H1 (cell line): ENCODE data around the gene SDC4. TPM values are rescaled to one million over a fixed set of nuclear protein-coding genes. Genes with fewer than 3 reads are reported as not detected.

ENCODE experiments used
- CTCF ChIA-PET: fragments of 300-600 bp; sonication (Branson Sonifier 250); formaldehyde crosslinking; loops from one replicate; lab custom pipeline; 2021; ENCODE audit not compliant: partially characterized antibody; lab: Charles Lee
- POLR2A ChIA-PET: fragments of 300-600 bp; sonication (Branson Sonifier 250); formaldehyde crosslinking; loops from one replicate; lab custom pipeline; 2021; ENCODE audit warnings: inconsistent platforms; ENCODE audit not compliant: partially characterized antibody; lab: Charles Lee
- DNase-seq, 2 experiments: peaks; one replicate each; pipeline versions ENCODE4 v3.0.0 to v3.0.0-alpha.2; 2010 to 2022; ENCODE audit warnings: low spot score in 2 of 2, low read depth in 1 of 2, mixed read lengths in 1 of 2
- FAIRE-seq: peaks from 2 replicates; lab custom pipeline; 2011; peaks lifted over from hg19 to GRCh38; lab: Jason Lieb, UNC
- H2AFZ ChIP-seq: 2 replicates; pipeline ENCODE4 v1.8.1; 2012; ENCODE audit warnings: low read length, inconsistent platforms
- H2AK5ac ChIP-seq: 2 replicates; pipeline ENCODE4 v1.6.1; 2013; ENCODE audit warnings: low read depth, low read length
- H2BK120ac ChIP-seq: replicated peaks from 2 replicates; pipeline ENCODE3; 2013; ENCODE audit warnings: low read depth, low read length, inconsistent platforms
- H2BK12ac ChIP-seq: 2 replicates; pipeline ENCODE4 v1.6.1; 2013; ENCODE audit warnings: low read depth, low read length
- H2BK15ac ChIP-seq: 2 replicates; pipeline ENCODE4 v1.6.1; 2013; ENCODE audit warnings: low read length
- H2BK20ac ChIP-seq: 2 replicates; pipeline ENCODE4 v1.6.1; 2013; ENCODE audit warnings: low read length
- H2BK5ac ChIP-seq: 2 replicates; pipeline ENCODE4 v1.6.1; 2013; ENCODE audit warnings: low read depth, low read length
- H3K14ac ChIP-seq: 2 replicates; pipeline ENCODE4 v1.6.1; 2013; ENCODE audit warnings: inconsistent platforms; ENCODE audit not compliant: insufficient read length
- H3K18ac ChIP-seq: 2 replicates; pipeline ENCODE4 v1.6.1; 2013; ENCODE audit warnings: low read length; ENCODE audit errors: extremely low read depth
- H3K23ac ChIP-seq: 2 replicates; pipeline ENCODE4 v1.6.1; 2013; ENCODE audit warnings: inconsistent platforms; ENCODE audit not compliant: insufficient read length
- H3K23me2 ChIP-seq: 2 replicates; pipeline ENCODE4 v1.6.1; 2013; ENCODE audit warnings: low read depth, low read length
- H3K27ac ChIP-seq: 2 replicates; pipeline ENCODE4 v1.6.1; 2011; ENCODE audit warnings: low read depth, low read length, inconsistent platforms
- H3K27me3 ChIP-seq, 4 experiments: replicated peaks in 1 of 4; 1 replicate in 1 of 4; 2 replicates in 3 of 4; pipeline versions ENCODE4 v1.6.1 to v1.8.1; 2011 to 2013; ENCODE audit warnings: low read length in 3 of 4, mild to moderate bottlenecking in 3 of 4, inconsistent platforms in 2 of 4, mixed read lengths in 2 of 4, moderate library complexity in 1 of 4; ENCODE audit not compliant: control insufficient read depth in 3 of 4, insufficient read depth in 3 of 4; ENCODE audit errors: extremely low read depth in 1 of 4
- H3K36me3 ChIP-seq, 4 experiments: 2 replicates each; pipeline versions ENCODE4 v1.6.1 to v1.8.1; 2011 to 2013; ENCODE audit warnings: mild to moderate bottlenecking in 4 of 4, low read length in 3 of 4, moderate library complexity in 2 of 4, control low read depth in 1 of 4, inconsistent platforms in 1 of 4; ENCODE audit not compliant: insufficient read depth in 4 of 4, control insufficient read depth in 2 of 4
- H3K4ac ChIP-seq: replicated peaks from 2 replicates; pipeline ENCODE3; 2013; ENCODE audit warnings: low read length, low read depth, mixed read lengths, inconsistent platforms; ENCODE audit not compliant: insufficient read length
- H3K4me1 ChIP-seq, 4 experiments: replicated peaks in 1 of 4; 1 replicate in 1 of 4; 2 replicates in 3 of 4; pipeline versions ENCODE4 v1.6.1 to v1.8.1; 2011 to 2013; ENCODE audit warnings: low read length in 3 of 4, inconsistent platforms in 2 of 4, mixed read lengths in 1 of 4; ENCODE audit not compliant: insufficient read depth in 4 of 4, control insufficient read depth in 3 of 4
- H3K4me2 ChIP-seq, 2 experiments: 2 replicates each; pipeline versions ENCODE4 v1.6.1 to v1.8.1; 2011 to 2013; ENCODE audit warnings: low read depth in 2 of 2, low read length in 2 of 2, control low read depth in 1 of 2, inconsistent platforms in 1 of 2, mild to moderate bottlenecking in 1 of 2; ENCODE audit not compliant: insufficient read depth in 1 of 2
- H3K4me3 ChIP-seq, 4 experiments: fragments of 200-600, 300-600 bp in 1 of 4; sonication (generic), shearing (Covaris generic), sonication (Bioruptor Twin) in 1 of 4; 2 replicates each; pipeline versions ENCODE4 v1.5.1 to v1.8.1; 2011 to 2016; ENCODE audit warnings: low read length in 4 of 4, low read depth in 3 of 4, control low read depth in 2 of 4, inconsistent platforms in 2 of 4, mild to moderate bottlenecking in 2 of 4, mixed read lengths in 1 of 4, moderate library complexity in 1 of 4; ENCODE audit not compliant: insufficient read depth in 2 of 4; ENCODE audit errors: extremely low read depth in 1 of 4
- H3K56ac ChIP-seq: replicated peaks from 2 replicates; pipeline ENCODE3; 2013; ENCODE audit warnings: low read depth, mild to moderate bottlenecking, mixed read lengths, low read length, inconsistent platforms; ENCODE audit not compliant: insufficient read length
- H3K79me1 ChIP-seq: 2 replicates; pipeline ENCODE4 v1.6.1; 2013; ENCODE audit warnings: low read depth, low read length, control low read depth
- H3K79me2 ChIP-seq, 2 experiments: 2 replicates each; pipeline versions ENCODE4 v1.6.1 to v1.8.1; 2012 to 2013; ENCODE audit warnings: low read length in 2 of 2, mild to moderate bottlenecking in 2 of 2, inconsistent platforms in 1 of 2; ENCODE audit not compliant: insufficient read depth in 2 of 2, control insufficient read depth in 1 of 2
- H3K9ac ChIP-seq, 4 experiments: replicated peaks in 1 of 4; 1 replicate in 1 of 4; 2 replicates in 3 of 4; pipeline versions ENCODE4 v1.6.1 to v1.8.1; 2011 to 2013; ENCODE audit warnings: low read depth in 3 of 4, low read length in 3 of 4, control low read depth in 2 of 4, mild to moderate bottlenecking in 2 of 4, moderate library complexity in 2 of 4, inconsistent platforms in 1 of 4; ENCODE audit errors: extremely low read depth in 1 of 4
- H3K9me3 ChIP-seq, 2 experiments: 2 replicates each; pipeline versions ENCODE4 v1.6.1 to v1.8.1; 2012 to 2013; ENCODE audit warnings: mild to moderate bottlenecking in 2 of 2, moderate library complexity in 2 of 2, control low read depth in 1 of 2, inconsistent platforms in 1 of 2, low read depth in 1 of 2, low read length in 1 of 2, mixed read lengths in 1 of 2; ENCODE audit not compliant: insufficient read depth in 2 of 2
- H4K20me1 ChIP-seq, 2 experiments: replicated peaks in 1 of 2; 2 replicates each; pipeline versions ENCODE3 to v1.8.1; 2011 to 2013; ENCODE audit warnings: inconsistent platforms in 2 of 2, low read length in 2 of 2, mild to moderate bottlenecking in 1 of 2; ENCODE audit not compliant: insufficient read depth in 2 of 2, control insufficient read depth in 1 of 2
- H4K5ac ChIP-seq: 2 replicates; pipeline ENCODE4 v1.6.1; 2013; ENCODE audit warnings: low read length, low read depth, mixed read lengths, inconsistent platforms; ENCODE audit not compliant: insufficient read length
- H4K8ac ChIP-seq: 2 replicates; pipeline ENCODE4 v1.8.0; 2013; ENCODE audit warnings: mild to moderate bottlenecking, moderate library complexity, low read length, inconsistent platforms; ENCODE audit not compliant: insufficient read depth; ENCODE audit errors: extremely low read depth
- H4K91ac ChIP-seq: replicated peaks from 2 replicates; pipeline ENCODE3; 2013; ENCODE audit warnings: low read length, mixed read lengths, inconsistent platforms; ENCODE audit not compliant: insufficient read length
- ATF3 ChIP-seq: IDR thresholded peaks from 2 replicates; pipeline ENCODE4 v1.6.1; 2011; ENCODE audit warnings: low read depth, mild to moderate bottlenecking, low read length; ENCODE audit not compliant: insufficient read depth
- CEBPB ChIP-seq: IDR thresholded peaks from 2 replicates; pipeline ENCODE4 v1.6.1; 2012; ENCODE audit warnings: low read depth, low read length
- EP300 ChIP-seq, 2 experiments: IDR thresholded peaks; 1 replicate in 1 of 2; 2 replicates in 1 of 2; pipeline ENCODE4 v1.6.1; 2011 to 2012; ENCODE audit warnings: low read depth in 2 of 2, low read length in 2 of 2, mild to moderate bottlenecking in 2 of 2, borderline replicate concordance in 1 of 2, inconsistent platforms in 1 of 2, moderate library complexity in 1 of 2
- POLR2A ChIP-seq, 2 experiments: IDR thresholded peaks; 1 replicate in 1 of 2; 2 replicates in 1 of 2; pipeline ENCODE4 v1.6.1; 2011; ENCODE audit warnings: low read depth in 2 of 2, low read length in 2 of 2, mild to moderate bottlenecking in 2 of 2; ENCODE audit errors: control extremely low read depth in 1 of 2
- POU5F1 ChIP-seq: IDR thresholded peaks from 2 replicates; pipeline ENCODE4 v1.6.1; 2011; ENCODE audit warnings: low read depth, mild to moderate bottlenecking, low read length, moderate library complexity
- SIX5 ChIP-seq: IDR thresholded peaks from 2 replicates; pipeline ENCODE4 v1.6.1; 2011; ENCODE audit warnings: mild to moderate bottlenecking, low read depth, low read length
- polyA plus RNA-seq, 7 experiments: library from polyadenylated mRNA; depleted of rRNA in 3 of 7; stranded (reverse) in 5 of 7; unstranded in 2 of 7; fragments of >200 nt in 5 of 7; fragments of 200-250 nt in 2 of 7; gene quantifications; 1 replicate in 5 of 7; 2 replicates in 1 of 7; 4 replicates in 1 of 7; pipeline versions ENCODE4 v1.2.1 to v1.2.3, GENCODE V29; 2011 to 2013; ENCODE audit warnings: missing spikeins in 2 of 7, mixed read lengths in 2 of 7
- total RNA-seq: library from RNA; stranded (reverse); fragmentation: NEBNext Ultra II Directional; extraction: Animal tissue kit (Norgen Biotek cat#: 25700); gene quantifications from 2 replicates; pipeline ENCODE4 v1.2.1, GENCODE V29; 2021

SDC4 gene
- total and polyA plus RNA-seq, 2 of the 8 experiments (the other 6 are each of a cell fraction or from before 2014, with no cell fraction given), result 34.6 to 60.2 TPM

GRCh38 chr20:45367126-45367525 is 18.9 kb upstream of the SDC4 start:
- Histone ChIP-seq H2BK12ac (no peak overlapping the region), H4K20me1 (peaks cover 0 to 8% of the 10 kb centered on the region in 2 experiments), H3K79me2 (peaks cover 0 to 13% of the 10 kb centered on the region in 2 experiments; a peak in 2 of 4 replicates), H3K27ac (no peak overlapping the region), H3K4me3 (no peak overlapping the region), H3K23me2 (peaks cover 7% of the 10 kb centered on the region), H4K5ac (no peak overlapping the region), H4K8ac (no peak overlapping the region), H2BK120ac (no peak overlapping the region), H3K9me3 (no peaks in the 10 kb centered on the region), H2AFZ (no peak overlapping the region), H2AK5ac (no peak overlapping the region), H3K27me3 (no peaks in the 10 kb centered on the region), H3K14ac (no peak overlapping the region), H3K56ac (no peak overlapping the region), H3K23ac (no peak overlapping the region), H3K79me1 (peaks cover 6% of the 10 kb centered on the region; the same call in 1 of the 2 replicates), H2BK15ac (no peak overlapping the region), H3K36me3 (peaks cover 3 to 12% (median 6%) of the 10 kb centered on the region in 4 experiments; a peak in 6 of 8 replicates), H2BK5ac (no peak overlapping the region), H3K4me1 (peaks cover 1 to 7% (median 5%) of the 10 kb centered on the region in 4 experiments; a peak in 6 of 7 replicates), H3K4me2 (no peak overlapping the region), H4K91ac (no peak overlapping the region), H2BK20ac (no peak overlapping the region), H3K18ac (no peak overlapping the region), H3K9ac (no peak overlapping the region)
- no peak for FAIRE-seq
- ChIA-PET POLR2A (interaction anchor here (1.3 to 1.4 kb wide), 2 partner anchors 9 to 49 kb away, joined by 3 read pairs; partner anchors contain the start of gene PIGT), CTCF (interaction anchor here (0.8 to 11.9 kb wide), 8 partner anchors 10 to 83 kb away, joined by 3 to 186 read pairs (median 4); no protein-coding TSS in a partner anchor)
- TF ChIP-seq ATF3 (no peak), CEBPB (no peak), EP300 (IDR thresholded peaks at IDR 0.05; ENCODE audit: borderline replicate concordance in 1 of 2, low read depth in 2 of 2, low read length in 2 of 2) (no peak), SIX5 (no peak), POU5F1 (no peak), POLR2A (IDR thresholded peaks at IDR 0.05; ENCODE audit: control extremely low read depth in 1 of 2, low read depth in 2 of 2, low read length in 2 of 2) (no peak)
- TF ChIP-seq, all 59 proteins: peak for 0
- no peak overlapping the region for H3K4ac ChIP-seq
- no peak for DNase-seq
